ENCODE results near the gene ADGRA1.
"Not testable (repeated sequence)": the region's sequence is repeated elsewhere in the genome, so short reads cannot be mapped to it uniquely, and the experiment has no call there.

ADGRA1 gene

DNA sequence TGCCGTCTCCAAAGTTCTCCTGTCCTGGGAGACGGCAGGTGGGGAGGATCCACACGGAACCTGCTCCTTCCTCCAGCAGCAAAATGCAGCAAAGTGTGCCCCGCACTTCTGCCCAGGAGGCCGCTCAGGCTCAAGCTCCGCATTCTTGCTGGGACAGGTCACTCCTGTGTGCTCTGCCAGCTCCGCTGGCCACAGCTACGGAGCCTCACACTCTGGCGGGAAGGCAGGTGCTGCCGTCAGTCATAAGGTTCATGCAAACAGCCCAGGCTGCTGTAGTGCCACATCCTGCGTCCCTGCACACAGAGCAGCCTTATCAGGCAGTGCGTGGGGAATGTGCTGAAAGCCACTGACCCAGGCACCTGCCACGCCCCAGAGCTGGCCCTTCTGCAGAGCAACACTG, 22.4 kb downstream of the ADGRA1 start:
- H3K4me3 ChIP-seq (ENCODE audit: low read length): no peak overlapping the region
- no peak for DNase-seq (ENCODE audit: low read depth)
- TF ChIP-seq, protein P1, sequence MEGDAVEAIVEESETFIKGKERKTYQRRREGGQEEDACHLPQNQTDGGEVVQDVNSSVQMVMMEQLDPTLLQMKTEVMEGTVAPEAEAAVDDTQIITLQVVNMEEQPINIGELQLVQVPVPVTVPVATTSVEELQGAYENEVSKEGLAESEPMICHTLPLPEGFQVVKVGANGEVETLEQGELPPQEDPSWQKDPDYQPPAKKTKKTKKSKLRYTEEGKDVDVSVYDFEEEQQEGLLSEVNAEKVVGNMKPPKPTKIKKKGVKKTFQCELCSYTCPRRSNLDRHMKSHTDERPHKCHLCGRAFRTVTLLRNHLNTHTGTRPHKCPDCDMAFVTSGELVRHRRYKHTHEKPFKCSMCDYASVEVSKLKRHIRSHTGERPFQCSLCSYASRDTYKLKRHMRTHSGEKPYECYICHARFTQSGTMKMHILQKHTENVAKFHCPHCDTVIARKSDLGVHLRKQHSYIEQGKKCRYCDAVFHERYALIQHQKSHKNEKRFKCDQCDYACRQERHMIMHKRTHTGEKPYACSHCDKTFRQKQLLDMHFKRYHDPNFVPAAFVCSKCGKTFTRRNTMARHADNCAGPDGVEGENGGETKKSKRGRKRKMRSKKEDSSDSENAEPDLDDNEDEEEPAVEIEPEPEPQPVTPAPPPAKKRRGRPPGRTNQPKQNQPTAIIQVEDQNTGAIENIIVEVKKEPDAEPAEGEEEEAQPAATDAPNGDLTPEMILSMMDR (conservative IDR thresholded peaks at IDR 0.05; ENCODE audit: low read depth, low read length): no peak

GRCh38 chr10:133110609-133111275, 23.0 kb downstream of the ADGRA1 start:
- no peak overlapping the region for H3K4me3 ChIP-seq (ENCODE audit: low read length)
- no peak for DNase-seq (ENCODE audit: low read depth)
- TF ChIP-seq, protein P1 (conservative IDR thresholded peaks at IDR 0.05; ENCODE audit: low read depth, low read length): no peak

DNA sequence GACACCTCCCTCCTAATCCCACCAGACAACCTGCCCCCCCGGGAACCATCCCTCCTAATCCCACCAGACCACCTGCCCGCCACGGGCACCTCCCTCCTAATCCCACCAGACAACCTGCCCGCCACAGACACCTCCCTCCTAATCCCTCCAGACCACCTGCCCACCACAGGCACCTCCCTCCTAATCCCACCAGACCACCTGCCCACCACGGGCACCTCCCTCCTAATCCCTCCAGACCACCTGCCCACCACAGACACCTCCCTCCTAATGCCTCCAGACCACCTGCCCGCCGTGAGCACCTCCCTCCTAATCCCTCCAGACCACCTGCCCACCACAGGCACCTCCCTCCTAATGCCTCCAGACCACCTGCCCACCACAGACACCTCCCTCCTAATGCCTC, 23.9 kb downstream of the ADGRA1 start:
- not testable (repeated sequence) for H3K4me3 ChIP-seq (ENCODE audit: low read length); DNase-seq (ENCODE audit: low read depth)

DNA sequence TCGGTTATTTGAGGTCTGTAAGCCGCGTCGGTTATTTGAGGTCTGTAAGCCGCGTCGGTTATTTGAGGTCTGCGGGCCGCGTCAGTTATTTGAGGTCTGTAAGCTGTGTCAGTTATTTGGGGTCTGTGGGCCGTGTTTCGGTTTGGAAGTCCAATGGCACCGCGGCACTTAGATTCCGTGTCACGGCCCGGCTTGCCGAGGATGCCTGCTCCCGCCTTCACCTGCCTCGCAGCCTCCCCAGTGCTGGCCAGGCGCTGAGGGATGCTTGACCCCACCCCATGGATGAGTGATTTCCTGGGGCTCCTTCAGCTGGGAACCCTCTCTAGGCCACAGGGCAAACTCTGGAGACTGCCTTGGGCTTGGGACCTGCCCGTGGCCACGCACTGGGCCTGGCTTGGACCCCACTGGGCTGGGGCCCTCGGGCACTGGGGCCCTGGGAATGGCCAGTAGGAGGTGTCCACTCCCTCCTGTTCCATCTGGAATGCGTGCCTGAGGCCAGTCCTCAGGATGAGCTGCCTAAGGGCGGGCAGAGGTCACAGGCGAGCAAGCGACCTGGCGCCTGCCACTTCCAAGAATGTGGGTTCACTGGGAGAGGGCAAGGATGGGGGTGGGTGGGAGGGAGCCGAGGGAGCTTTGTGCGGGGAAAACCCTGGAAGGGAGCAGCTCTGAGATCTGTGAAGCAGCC, 25.6 kb downstream of the ADGRA1 start:
- H3K4me3 ChIP-seq (ENCODE audit: low read length): no peak overlapping the region
- TF ChIP-seq, protein P1 (conservative IDR thresholded peaks at IDR 0.05; ENCODE audit: low read depth, low read length): no peak
- no peak for DNase-seq (ENCODE audit: low read depth)

- TF ChIP-seq, protein P1 (conservative IDR thresholded peaks at IDR 0.05; ENCODE audit: low read depth, low read length): no peak
- DNase-seq (ENCODE audit: low read depth): no peak
- H3K4me3 ChIP-seq (ENCODE audit: low read length): no peak overlapping the region
These were observed 26.1 kb downstream of the ADGRA1 start for GRCh38 chr10:133113847-133114246.

- H3K4me3 ChIP-seq (ENCODE audit: low read length): no peak overlapping the region
- TF ChIP-seq, protein P1 (conservative IDR thresholded peaks at IDR 0.05; ENCODE audit: low read depth, low read length): no peak
- no peak for DNase-seq (ENCODE audit: low read depth)
These were observed 26.5 kb downstream of the ADGRA1 start for GRCh38 chr10:133114251-133114650.

DNA sequence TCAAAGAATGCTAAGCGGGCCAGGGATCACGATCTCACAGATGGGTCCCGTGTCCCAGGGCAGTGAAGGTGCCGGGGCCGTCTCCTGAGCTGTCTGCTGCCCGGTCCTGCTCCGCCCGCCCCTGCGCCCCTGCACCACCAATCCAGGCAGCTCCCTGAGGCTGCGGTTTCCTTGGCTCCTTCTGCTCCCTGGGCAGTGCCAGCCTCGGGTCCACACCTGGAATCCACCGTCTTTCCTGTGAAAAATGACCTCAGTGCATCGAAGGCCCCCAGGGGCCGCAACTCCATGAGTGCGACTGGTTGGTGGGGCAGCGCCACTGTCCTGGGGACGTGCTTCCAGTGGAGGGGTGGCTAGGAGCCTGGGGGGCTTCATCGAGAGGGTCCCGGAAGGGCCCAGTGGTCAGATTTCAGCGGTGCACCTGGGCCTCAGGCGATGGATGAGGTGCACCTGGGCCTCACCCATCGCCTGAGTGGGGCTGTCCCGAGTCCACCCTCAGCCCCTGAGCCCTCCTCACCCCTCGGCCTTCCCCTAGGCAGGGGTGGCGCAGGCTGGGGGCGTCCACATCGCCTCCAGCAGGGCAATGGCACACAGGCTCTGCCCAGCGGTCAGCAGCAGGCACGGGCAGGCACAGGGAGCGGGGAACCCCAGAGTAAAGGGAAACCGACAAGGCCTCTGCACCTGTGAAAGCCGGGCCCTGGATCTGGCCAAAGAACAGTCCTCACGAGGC, 27.2 kb downstream of the ADGRA1 start:
- TF ChIP-seq, protein P1 (conservative IDR thresholded peaks at IDR 0.05; ENCODE audit: low read depth, low read length): no peak
- no peak for DNase-seq (ENCODE audit: low read depth)
- H3K4me3 ChIP-seq (ENCODE audit: low read length): no peak overlapping the region
